ENCODE results near the gene TRAPPC1. TPM values are rescaled to one million over a fixed set of nuclear protein-coding genes. Genes with fewer than 3 reads are reported as not detected.

Gene TRAPPC1
- total and polyA plus RNA-seq, 10 of the 15 experiments (the other 5 are each of a cell fraction or from before 2014, with no cell fraction given) = 31.3 to 306 (median 134) TPM

- ChIA-PET CTCF (interaction anchor here (1.7 kb wide), 1 partner anchor 25 kb away, joined by 4 read pairs; no protein-coding TSS in a partner anchor), RAD21 (ENCODE audit: unreplicated experiment) (no interaction called here), SMC1A (ENCODE audit: uncharacterized antibody, unreplicated experiment) (no interaction called here), POLR2A (no interaction called here)
- no peak for ATAC-seq
- intact Hi-C loops (cut with micrococcal nuclease; ENCODE audit: unreplicated experiment) (no loop called here), in situ Hi-C loops (cut with MboI) (no loop called here)
- no peak for FAIRE-seq
- Histone ChIP-seq H3K9ac (ENCODE audit: control insufficient read depth, insufficient read depth, low read length) (peak overlapping the region; percentile 87), H3K4me1 (ENCODE audit: control insufficient read depth, insufficient read depth, low read length) (peaks cover 8% of the 10 kb centered on the region), H3K36me3 (ENCODE audit: control insufficient read depth in 2 of 2, insufficient read depth in 2 of 2, low read length in 1 of 2) (peaks cover 7% of the 10 kb centered on the region in 2 experiments; a peak in 3 of 4 replicates), H3K9me3 (replicated peaks; ENCODE audit: control insufficient read depth, insufficient read depth, low read length) (no peaks in the 10 kb centered on the region), H2AFZ (ENCODE audit: control insufficient read depth, low read depth, low read length) (peak overlapping the region; percentile 41), H3K27ac (ENCODE audit: control insufficient read depth, insufficient read depth) (peak overlapping the region; percentile 91), H3K4me2 (ENCODE audit: control insufficient read depth, insufficient read depth) (peak overlapping the region; percentile 96), H3K27me3 (replicated peaks in 1 of 2; ENCODE audit: control insufficient read depth in 2 of 2, insufficient read depth in 2 of 2, low read length in 1 of 2) (no peaks in the 10 kb centered on the region), H4K20me1 (ENCODE audit: control insufficient read depth, insufficient read depth) (no peaks in the 10 kb centered on the region), H3K4me3 (peak overlapping the region; percentile 88), H3K79me2 (ENCODE audit: control insufficient read depth, insufficient read depth, low read length) (peaks cover 45% of the 10 kb centered on the region)
- no peak for DNase-seq (ENCODE audit: low read depth, low spot score)
- TF ChIP-seq, protein P1, sequence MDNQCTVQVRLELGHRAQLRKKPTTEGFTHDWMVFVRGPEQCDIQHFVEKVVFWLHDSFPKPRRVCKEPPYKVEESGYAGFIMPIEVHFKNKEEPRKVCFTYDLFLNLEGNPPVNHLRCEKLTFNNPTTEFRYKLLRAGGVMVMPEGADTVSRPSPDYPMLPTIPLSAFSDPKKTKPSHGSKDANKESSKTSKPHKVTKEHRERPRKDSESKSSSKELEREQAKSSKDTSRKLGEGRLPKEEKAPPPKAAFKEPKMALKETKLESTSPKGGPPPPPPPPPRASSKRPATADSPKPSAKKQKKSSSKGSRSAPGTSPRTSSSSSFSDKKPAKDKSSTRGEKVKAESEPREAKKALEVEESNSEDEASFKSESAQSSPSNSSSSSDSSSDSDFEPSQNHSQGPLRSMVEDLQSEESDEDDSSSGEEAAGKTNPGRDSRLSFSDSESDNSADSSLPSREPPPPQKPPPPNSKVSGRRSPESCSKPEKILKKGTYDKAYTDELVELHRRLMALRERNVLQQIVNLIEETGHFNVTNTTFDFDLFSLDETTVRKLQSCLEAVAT (IDR thresholded peaks at IDR 0.05) = peak; percentile 35; the same call in 1 of the 2 replicates
- TF ChIP-seq EGR1 (IDR thresholded peaks at IDR 0.05; ENCODE audit: borderline replicate concordance in 1 of 2, low read depth in 2 of 2, low read length in 2 of 2) = no peak
- TF ChIP-seq ETV6 (conservative IDR thresholded peaks at IDR 0.05 in 1 of 2, IDR thresholded peaks at IDR 0.05 in 1 of 2; ENCODE audit: borderline replicate concordance in 1 of 2, low read depth in 1 of 2) = no peak
- TF ChIP-seq CTCF (IDR thresholded peaks at IDR 0.05 in 2 of 3, conservative IDR thresholded peaks at IDR 0.05 in 1 of 3; ENCODE audit: control insufficient read depth in 2 of 3, extremely low read depth in 1 of 3, insufficient read depth in 1 of 3, low read depth in 3 of 3, low read length in 3 of 3) = 0 out of 6 replicates have a peak, but pooled peaks of 1 of the 3 experiments have one; percentile 4
- TF ChIP-seq, protein P2, sequence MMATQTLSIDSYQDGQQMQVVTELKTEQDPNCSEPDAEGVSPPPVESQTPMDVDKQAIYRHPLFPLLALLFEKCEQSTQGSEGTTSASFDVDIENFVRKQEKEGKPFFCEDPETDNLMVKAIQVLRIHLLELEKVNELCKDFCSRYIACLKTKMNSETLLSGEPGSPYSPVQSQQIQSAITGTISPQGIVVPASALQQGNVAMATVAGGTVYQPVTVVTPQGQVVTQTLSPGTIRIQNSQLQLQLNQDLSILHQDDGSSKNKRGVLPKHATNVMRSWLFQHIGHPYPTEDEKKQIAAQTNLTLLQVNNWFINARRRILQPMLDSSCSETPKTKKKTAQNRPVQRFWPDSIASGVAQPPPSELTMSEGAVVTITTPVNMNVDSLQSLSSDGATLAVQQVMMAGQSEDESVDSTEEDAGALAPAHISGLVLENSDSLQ (IDR thresholded peaks at IDR 0.05) = no peak
- no peak for TF ChIP-seq RBBP5 (conservative IDR thresholded peaks at IDR 0.05)
- TF ChIP-seq, protein P3, sequence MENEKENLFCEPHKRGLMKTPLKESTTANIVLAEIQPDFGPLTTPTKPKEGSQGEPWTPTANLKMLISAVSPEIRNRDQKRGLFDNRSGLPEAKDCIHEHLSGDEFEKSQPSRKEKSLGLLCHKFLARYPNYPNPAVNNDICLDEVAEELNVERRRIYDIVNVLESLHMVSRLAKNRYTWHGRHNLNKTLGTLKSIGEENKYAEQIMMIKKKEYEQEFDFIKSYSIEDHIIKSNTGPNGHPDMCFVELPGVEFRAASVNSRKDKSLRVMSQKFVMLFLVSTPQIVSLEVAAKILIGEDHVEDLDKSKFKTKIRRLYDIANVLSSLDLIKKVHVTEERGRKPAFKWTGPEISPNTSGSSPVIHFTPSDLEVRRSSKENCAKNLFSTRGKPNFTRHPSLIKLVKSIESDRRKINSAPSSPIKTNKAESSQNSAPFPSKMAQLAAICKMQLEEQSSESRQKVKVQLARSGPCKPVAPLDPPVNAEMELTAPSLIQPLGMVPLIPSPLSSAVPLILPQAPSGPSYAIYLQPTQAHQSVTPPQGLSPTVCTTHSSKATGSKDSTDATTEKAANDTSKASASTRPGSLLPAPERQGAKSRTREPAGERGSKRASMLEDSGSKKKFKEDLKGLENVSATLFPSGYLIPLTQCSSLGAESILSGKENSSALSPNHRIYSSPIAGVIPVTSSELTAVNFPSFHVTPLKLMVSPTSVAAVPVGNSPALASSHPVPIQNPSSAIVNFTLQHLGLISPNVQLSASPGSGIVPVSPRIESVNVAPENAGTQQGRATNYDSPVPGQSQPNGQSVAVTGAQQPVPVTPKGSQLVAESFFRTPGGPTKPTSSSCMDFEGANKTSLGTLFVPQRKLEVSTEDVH (IDR thresholded peaks at IDR 0.05; ENCODE audit: low read depth, partially characterized antibody) = peak; percentile 54
- peak; percentile 56; the same call in 1 of the 2 replicates for TF ChIP-seq CHD2 (IDR thresholded peaks at IDR 0.05; ENCODE audit: borderline replicate concordance, low read depth, low read length)
- no peak for TF ChIP-seq HCFC1 (IDR thresholded peaks at IDR 0.05; ENCODE audit: low read length)
- TF ChIP-seq ATF7 (IDR thresholded peaks at IDR 0.05; ENCODE audit: low read depth) = 0 out of 2 replicates have a peak, but pooled peaks have one; percentile 14
- 3% methylated on average over 8 of the region's 8 CpGs for WGBS (ENCODE audit: insufficient coverage, insufficient replicate concordance, low lambda C conversion rate, missing lambda C conversion rate)
- TSS peak; percentile 62 for BruUV-seq (replicated peaks)
Observed at GRCh38 chr17:7887038-7887481, 44.7 kb downstream of the TRAPPC1 start.

Data from GM12878 (cell line).